Ovary (tissue), 9 donors: Measurements from ENCODE around the gene MAZ. TPM values are rescaled to one million over a fixed set of nuclear protein-coding genes. Genes with fewer than 3 reads are reported as not detected.
"Not testable (repeated sequence)": the region's sequence is repeated elsewhere in the genome, so short reads cannot be mapped to it uniquely, and the experiment has no call there.

Experiments used
- DNase-seq, 5 donors: peaks; one replicate each; pipeline ENCODE4 v3.0.0-alpha.2; 2019 to 2020
- H3K27ac ChIP-seq, 2 donors: fragments of 200-600 bp; one replicate each; pipeline versions ENCODE4 v1.5.1 to v1.8.0; 2019 to 2022
- H3K27me3 ChIP-seq: fragments of 200-600 bp; one replicate; pipeline ENCODE4 v1.8.0; 2022
- H3K36me3 ChIP-seq: fragments of 200-600 bp; sonication (generic); one replicate; pipeline ENCODE4 v1.5.1; 2019
- H3K4me1 ChIP-seq: one replicate; pipeline ENCODE4 v1.8.1; 2013; ENCODE audit warnings: mild to moderate bottlenecking, moderate library complexity; ENCODE audit not compliant: insufficient read depth
- H3K4me3 ChIP-seq: fragments of 200-600 bp; sonication (generic); one replicate; pipeline ENCODE4 v1.5.1; 2017
- H3K9me3 ChIP-seq, 2 donors: fragments of 200-600 bp in 1 of 2; sonication (generic) in 1 of 2; one replicate each; pipeline versions ENCODE4 v1.5.1 to v1.8.1; 2013 to 2019; ENCODE audit warnings: mild to moderate bottlenecking in 1 of 2, moderate library complexity in 1 of 2
- CTCF ChIP-seq, 3 donors: fragments of 450-650 bp in 2 of 3; fragments of 200-600 bp in 1 of 3; IDR thresholded peaks; one replicate each; pipeline versions ENCODE4 v1.5.1 to v1.8.0; 2016 to 2022; ENCODE audit warnings: antibody characterized with exemption in 3 of 3, mild to moderate bottlenecking in 1 of 3
- EP300 ChIP-seq: sonication (generic); formaldehyde crosslinking; IDR thresholded peaks from one replicate; pipeline ENCODE4 v1.6.1; 2017; ENCODE audit warnings: antibody characterized with exemption
- POLR2A ChIP-seq: fragments of 450-650 bp; IDR thresholded peaks from one replicate; pipeline ENCODE4 v1.6.1; 2017; ENCODE audit warnings: antibody characterized with exemption, mild to moderate bottlenecking, moderate library complexity
- WGBS, 3 donors: extraction: QIAGEN DNeasy Blood & Tissue Kit in 1 of 3; methylation state at CpG; one replicate each; pipeline versions ENCODE4 v1.1.5 to v1.1.7; 2013 to 2017; 5-methylcytosine and 5-hydroxymethylcytosine counted together
- intact Hi-C, 4 donors: fragments of 100-400 bp; cut with DNase I; formaldehyde crosslinking; loops; one replicate each; pipeline versions ENCODE4 v1.11.0 to v1.15.1; 2022 to 2023
- polyA plus RNA-seq, 2 donors: library from polyadenylated mRNA; stranded (reverse); fragments of 200-250 nt in 1 of 2; fragments of 350-450 nt in 1 of 2; fragmentation: Illumina TruSeq in 1 of 2; extraction: RNeasy Lipid Tissue Mini Kit (QIAGEN cat#74804) in 1 of 2; gene quantifications; one replicate each; pipeline ENCODE4 v1.2.3, GENCODE V29; 2013 to 2014
- total RNA-seq, 7 donors: library from RNA; depleted of rRNA in 2 of 7; stranded (reverse); fragments of >200 nt in 2 of 7; fragmentation: NEBNext Ultra II Directional in 3 of 7; extraction: Animal tissue kit (Norgen Biotek cat#: 25700) in 3 of 7; gene quantifications; one replicate each; pipeline versions ENCODE4 v1.1.0 to v1.2.4, GENCODE V29; 2016 to 2023
- donor health status: DM: no; HTN: no; CAD: no; lungs with moderate emphysema.
- donor health status: DM: no; HTN: no; CAD: no.
- donor health status: Bipolar disorder and iron deficiency.
- donor health status: DM: yes; HTN: yes; CAD: no.
- donor health status: DM: no; HTN: no; CAD: no.
- donor health status: DM: yes; HTN: yes; CAD: no.

Gene MAZ
- total and polyA plus RNA-seq, 9 donors: 50.6 to 256 (median 167) TPM

- H3K27ac ChIP-seq: peak within 1 kb of the TSS; percentile 44 to 78
- peak within 1 kb of the TSS; percentile 62 for H3K4me3 ChIP-seq
- H3K4me1 ChIP-seq: peaks cover 14% of the 10 kb centered on the region
- peak; percentile 48 for TF ChIP-seq POLR2A
- peak; percentile 74 to 96 (median 90) for TF ChIP-seq CTCF (IDR thresholded peaks at IDR 0.05)
- no peak for TF ChIP-seq EP300
- H3K9me3 ChIP-seq: no peaks in the 10 kb centered on the region
- intact Hi-C loops: loop anchor here in 2 of 4 donors (2.0 to 10.0 kb wide), 2 partner anchors 24 to 46 kb away; partner anchors contain the start of gene C16orf54 (in 1 of the 2)
- DNase-seq: peak; percentile 99 to 100 (median 99)
- no peaks in the 10 kb centered on the region for H3K36me3 ChIP-seq
- WGBS, 3 donors: 0 to 1% (median 1%) methylated on average over 61 to 67 of the region's 67 CpGs
- H3K27me3 ChIP-seq: no peaks in the 10 kb centered on the region
These were observed 16.0 kb upstream of the MAZ start, which contains the start of gene KIF22 for GRCh38 chr16:29790183-29790948. Gene KIF22, plus strand, starts transcription at chr16:29790751. Its CDS starts 9 bp downstream, at chr16:29790760.

GRCh38 chr16:29790949-29791844, 15.1 kb upstream of the MAZ start:
- no peaks in the 10 kb centered on the region for H3K36me3 ChIP-seq
- no peak for DNase-seq
- no peaks in the 10 kb centered on the region for H3K27me3 ChIP-seq
- H3K4me3 ChIP-seq: peak overlapping the region; percentile 62
- WGBS, 3 donors: 2% methylated on average over 31 of the region's 31 CpGs
- H3K9me3 ChIP-seq: no peaks in the 10 kb centered on the region
- TF ChIP-seq EP300 (no peak), POLR2A (no peak), CTCF (IDR thresholded peaks at IDR 0.05) (no peak)
- intact Hi-C loops: loop anchor here in 2 of 4 donors (2.0 to 10.0 kb wide), 2 partner anchors 24 to 46 kb away; partner anchors contain the start of gene C16orf54 (in 1 of the 2)
- no peak overlapping the region for H3K27ac ChIP-seq
- peaks cover 11% of the 10 kb centered on the region for H3K4me1 ChIP-seq

GRCh38 chr16:29791845-29792807, 14.2 kb upstream of the MAZ start:
- TF ChIP-seq EP300: no peak
- TF ChIP-seq CTCF (IDR thresholded peaks at IDR 0.05): no peak
- no peak for TF ChIP-seq POLR2A
- intact Hi-C loops: loop anchor here in 2 of 4 donors (2.0 to 10.0 kb wide), 2 partner anchors 23 to 47 kb away; partner anchors contain the start of gene C16orf54 (in 1 of the 2)
- peaks cover 11% of the 10 kb centered on the region for H3K4me1 ChIP-seq
- no peaks in the 10 kb centered on the region for H3K36me3 ChIP-seq
- H3K9me3 ChIP-seq: no peaks in the 10 kb centered on the region
- 65 to 69% (median 67%) methylated on average over 9 of the region's 9 CpGs for WGBS, 3 donors
- H3K27me3 ChIP-seq: no peaks in the 10 kb centered on the region
- H3K27ac ChIP-seq: no peak overlapping the region
- DNase-seq: no peak
- H3K4me3 ChIP-seq: no peak overlapping the region

GRCh38 chr16:29793153-29793552, 13.2 kb upstream of the MAZ start:
- not testable (repeated sequence) for H3K9me3 ChIP-seq, H3K27me3 ChIP-seq, H3K4me3 ChIP-seq, H3K27ac ChIP-seq, H3K36me3 ChIP-seq, DNase-seq
- intact Hi-C loops: loop anchor here in 1 of 4 donors (10.0 kb wide), 1 partner anchor 48 kb away; the partner anchor contains the start of gene C16orf54
- H3K4me1 ChIP-seq: peaks cover 11% of the 10 kb centered on the region
- 83 to 87% (median 84%) methylated on average over 18 of the region's 18 CpGs for WGBS, 3 donors
